HG03135 (cell line): ENCODE results near the gene PPFIA3.
"Not testable (repeated sequence)": the region's sequence is repeated elsewhere in the genome, so short reads cannot be mapped to it uniquely, and the experiment has no call there.

Experiments used
- ATAC-seq: cut with Tn5 transposase; IDR thresholded peaks from one replicate; pipeline ENCODE4 v1.9.1; 2021; ENCODE audit warnings: mild to moderate bottlenecking, moderate library complexity; ENCODE audit not compliant: unreplicated experiment

The PPFIA3 gene

DNA sequence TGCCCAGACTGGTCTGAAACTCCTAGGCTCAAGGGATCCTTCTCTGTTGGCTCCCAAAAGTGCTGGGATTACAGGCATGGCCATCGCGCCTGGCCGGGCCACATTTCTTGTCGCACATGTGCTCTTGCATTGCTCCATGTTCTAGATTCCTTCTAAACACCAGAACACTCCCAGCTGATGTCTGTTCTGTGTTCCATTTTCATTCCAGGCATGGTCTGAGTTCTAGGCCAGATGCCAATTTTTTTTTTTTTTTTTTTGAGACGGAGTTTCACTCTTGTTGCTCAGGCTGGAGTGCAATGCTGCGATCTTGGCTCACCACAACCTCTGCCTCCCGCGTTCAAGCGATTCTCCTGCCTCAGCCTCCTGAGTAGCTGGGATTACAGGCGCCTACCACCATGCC is 2.5 kb downstream of the PPFIA3 start:
- ATAC-seq = not testable (repeated sequence)

DNA sequence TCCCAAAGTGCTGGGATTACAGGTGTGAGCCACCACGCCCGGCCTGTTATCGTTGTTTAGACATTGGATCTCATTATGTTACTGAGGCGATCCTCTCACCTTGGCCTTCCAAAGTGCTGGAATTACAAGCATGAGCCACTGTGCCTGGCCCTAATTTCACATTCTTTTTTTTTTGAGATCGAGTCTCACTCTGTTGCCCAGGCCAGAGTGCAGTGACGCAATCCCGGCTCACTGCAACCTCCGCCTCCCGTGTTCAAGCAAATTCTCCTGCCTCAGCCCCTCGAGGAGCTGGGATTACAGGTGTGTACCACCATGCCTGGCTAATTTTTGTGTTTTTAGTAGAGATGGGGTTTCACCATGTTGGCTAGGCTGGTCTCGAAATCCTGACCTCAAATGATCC is 3.9 kb downstream of the PPFIA3 start:
- not testable (repeated sequence) for ATAC-seq

DNA sequence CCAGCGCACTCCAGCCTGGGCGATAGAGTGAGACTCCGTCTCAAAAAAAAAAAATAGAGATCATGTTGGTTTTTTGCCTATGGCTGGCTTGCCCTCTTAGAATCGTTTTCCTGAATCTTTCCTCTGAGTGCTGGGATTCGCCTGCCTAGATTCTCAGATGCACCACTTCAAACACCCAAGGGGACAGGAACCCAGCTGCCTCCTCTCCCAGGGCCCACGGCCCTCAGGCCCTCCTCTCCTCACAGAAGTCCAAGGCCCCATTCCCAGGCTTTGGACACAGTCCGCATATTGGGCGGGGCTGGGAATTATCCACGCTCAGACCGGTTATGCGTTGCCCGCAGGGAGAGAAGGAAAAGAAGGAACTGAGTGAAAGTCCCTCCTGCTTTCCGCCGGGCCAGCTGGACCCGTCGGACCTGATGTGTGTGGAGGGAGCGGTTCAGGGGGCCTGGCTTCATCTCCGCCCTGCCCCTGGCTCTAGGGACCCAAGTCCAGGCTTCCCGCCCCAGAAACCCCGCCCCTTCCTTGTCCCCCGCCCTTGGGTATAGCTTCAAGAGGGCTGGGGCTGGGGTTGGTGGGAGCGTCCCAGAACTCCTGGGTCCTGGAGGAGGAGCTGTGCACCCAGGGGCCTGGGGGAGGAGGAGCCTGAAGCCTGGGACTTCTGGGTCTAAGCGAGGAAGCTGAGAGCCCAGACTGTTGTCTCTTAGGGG is 5.8 kb downstream of the PPFIA3 start:
- ATAC-seq = no peak

DNA sequence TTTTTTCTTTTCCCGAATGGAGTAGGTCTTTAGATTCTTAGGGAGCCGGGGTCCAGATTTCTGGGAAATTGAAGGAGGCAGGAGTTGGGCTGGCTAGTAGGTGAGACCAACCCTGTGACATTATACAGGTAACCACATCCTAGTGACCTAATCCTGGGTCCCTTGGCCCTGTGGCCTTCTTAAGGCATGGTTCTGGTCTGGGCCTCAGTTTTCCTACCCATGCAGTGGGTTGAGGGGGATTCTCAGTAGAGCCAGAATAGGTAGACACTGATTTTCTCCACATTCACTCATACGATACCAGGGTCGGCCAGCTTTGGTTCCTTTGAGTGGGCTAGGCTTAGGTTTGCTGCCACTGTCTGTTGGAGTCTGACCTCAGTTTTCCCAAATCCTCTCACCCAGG is 7.2 kb downstream of the PPFIA3 start:
- no peak for ATAC-seq

DNA sequence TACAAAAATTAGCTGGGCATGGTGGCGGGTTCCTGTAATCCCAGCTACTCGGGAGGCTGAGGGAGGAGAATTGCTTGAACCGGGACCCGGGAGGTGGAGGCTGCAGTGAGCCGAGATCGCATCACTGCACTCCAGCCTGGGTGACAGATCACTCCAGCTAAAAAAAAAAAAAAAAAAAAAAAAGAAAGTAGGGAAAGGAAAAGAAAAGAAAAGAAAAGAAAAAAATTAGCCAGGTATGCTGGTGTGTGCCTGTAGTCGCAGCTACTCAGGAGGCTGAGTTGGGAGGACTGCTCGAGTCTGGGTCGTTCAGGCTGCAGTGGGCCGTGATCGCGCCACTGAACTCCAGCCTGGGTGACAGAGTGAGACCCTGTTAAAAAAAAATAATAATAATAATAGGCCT is 7.9 kb downstream of the PPFIA3 start:
- not testable (repeated sequence) for ATAC-seq

DNA sequence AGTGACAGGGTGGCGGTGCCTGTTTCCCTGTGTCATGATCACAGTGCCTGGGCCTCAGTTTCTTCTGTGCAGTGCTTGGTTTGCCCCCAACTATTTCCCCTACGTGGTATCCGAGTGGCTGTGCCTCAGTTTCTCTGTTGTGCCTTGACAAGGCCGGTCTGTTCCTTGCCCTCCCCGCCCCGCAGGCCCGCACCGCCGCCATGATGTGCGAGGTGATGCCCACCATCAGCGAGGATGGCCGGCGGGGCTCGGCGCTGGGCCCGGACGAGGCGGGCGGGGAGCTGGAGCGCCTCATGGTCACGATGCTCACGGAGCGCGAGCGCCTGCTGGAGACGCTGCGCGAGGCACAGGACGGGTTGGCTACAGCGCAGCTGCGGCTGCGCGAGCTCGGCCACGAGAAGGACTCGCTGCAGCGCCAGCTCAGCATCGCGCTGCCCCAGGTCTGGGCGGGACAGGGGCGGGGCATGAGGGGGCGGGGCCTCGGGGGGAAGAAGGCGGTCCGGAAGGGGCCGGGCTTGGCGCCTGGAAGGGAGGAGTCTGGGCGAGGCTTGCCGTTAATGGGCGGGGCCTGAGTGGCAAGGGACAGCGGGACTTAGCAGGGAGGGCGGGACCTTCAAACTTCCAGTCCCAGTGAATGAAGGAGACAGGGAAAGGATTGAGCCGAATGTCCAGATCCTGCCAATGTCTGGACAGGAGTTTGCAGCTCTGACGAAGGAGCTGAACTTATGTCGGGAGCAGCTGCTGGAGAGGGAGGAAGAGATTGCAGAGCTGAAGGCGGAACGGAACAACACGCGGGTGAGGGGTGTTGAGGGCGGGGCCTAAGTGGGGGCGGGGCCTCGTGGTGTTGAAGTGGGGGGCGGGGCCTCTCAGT is 8.6 kb downstream of the PPFIA3 start:
- peak; percentile 87 for ATAC-seq

DNA sequence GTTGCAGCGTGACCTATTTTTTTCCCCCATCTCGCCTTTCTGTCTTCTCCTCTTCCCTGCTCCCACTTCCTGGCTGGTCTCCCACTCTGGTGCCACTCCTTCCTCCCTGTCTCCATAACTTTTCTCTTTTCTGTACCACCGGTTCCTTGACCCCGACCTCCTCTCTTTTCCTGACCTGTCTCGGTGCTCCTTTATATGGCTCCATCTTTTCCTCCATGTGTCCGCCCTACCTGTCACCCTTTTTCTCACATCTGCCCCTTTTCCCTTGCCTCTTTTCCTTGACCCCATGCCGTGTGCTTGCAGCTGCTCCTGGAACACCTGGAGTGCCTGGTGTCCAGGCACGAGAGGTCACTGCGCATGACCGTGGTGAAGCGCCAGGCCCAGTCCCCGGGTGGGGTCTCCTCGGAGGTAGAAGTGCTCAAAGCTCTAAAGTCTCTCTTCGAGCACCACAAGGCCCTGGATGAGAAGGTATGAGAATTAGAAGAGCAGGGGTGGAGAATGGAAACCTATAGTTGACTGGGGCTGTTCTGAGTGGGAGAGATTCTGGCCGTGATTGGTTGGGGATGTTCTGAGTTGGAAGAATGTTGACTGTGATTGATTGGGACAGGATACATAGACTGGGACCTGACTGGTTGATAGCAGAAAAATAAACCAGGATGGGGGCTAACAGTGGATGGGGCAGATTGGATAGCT is 9.3 kb downstream of the PPFIA3 start:
- ATAC-seq = no peak

DNA sequence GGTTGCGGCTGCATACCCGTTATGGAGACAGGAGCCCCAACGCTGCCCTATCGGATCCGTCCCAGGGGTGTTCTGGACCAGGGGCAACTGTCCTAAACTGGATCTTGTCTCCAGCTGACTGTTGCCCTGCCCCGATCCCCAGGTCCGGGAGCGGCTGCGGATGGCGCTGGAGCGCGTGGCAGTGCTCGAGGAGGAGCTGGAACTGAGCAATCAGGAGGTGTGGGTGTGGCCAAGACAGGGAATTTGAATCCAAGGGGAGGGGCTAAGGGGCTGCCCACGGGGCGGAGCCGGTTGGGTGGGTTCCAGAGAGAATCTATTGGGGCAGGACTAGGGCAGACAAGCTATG is 9.9 kb downstream of the PPFIA3 start:
- no peak for ATAC-seq

DNA sequence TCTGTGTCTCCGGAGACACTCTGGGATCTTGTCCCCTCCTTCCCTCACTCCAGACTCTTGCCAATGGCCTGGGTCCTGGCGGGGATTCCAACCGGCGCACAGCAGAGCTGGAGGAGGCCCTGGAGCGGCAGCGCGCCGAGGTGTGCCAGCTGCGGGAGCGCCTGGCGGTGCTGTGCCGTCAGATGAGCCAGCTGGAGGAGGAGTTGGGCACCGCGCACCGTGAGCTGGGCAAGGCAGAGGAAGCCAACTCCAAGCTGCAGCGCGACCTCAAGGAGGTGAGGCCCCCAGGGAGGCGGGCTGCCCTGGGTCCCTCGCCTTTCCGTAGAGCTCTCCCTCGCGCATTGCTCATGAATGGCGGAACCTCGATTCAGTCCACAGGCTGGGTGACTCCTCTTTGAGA is 11.0 kb downstream of the PPFIA3 start:
- ATAC-seq = no peak

DNA sequence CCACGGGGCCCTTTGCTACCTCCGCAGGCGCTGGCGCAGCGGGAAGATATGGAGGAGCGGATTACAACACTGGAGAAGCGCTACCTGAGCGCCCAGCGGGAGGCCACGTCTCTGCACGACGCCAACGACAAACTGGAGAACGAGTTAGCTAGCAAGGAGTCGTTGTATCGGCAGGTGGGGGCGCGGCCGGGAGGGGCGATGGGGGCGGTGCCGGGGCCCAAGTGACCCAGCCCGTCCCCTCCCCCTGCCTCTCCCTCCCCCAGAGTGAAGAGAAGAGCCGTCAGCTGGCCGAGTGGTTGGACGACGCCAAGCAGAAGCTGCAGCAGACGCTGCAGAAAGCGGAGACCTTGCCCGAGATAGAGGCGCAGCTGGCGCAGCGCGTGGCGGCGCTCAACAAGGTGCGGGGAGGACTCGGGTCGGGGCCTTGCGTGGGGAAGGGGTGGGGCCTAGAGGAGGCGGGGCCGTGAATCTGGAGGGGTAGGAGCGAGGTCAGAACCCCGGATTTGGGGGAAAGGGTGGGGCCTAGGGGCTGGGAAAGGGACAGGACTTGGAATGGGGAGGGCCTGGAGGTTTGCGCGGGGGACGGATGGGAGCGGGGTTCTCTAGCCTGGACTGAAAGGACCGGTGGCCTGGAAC is 13.7 kb downstream of the PPFIA3 start:
- ATAC-seq = no peak

DNA sequence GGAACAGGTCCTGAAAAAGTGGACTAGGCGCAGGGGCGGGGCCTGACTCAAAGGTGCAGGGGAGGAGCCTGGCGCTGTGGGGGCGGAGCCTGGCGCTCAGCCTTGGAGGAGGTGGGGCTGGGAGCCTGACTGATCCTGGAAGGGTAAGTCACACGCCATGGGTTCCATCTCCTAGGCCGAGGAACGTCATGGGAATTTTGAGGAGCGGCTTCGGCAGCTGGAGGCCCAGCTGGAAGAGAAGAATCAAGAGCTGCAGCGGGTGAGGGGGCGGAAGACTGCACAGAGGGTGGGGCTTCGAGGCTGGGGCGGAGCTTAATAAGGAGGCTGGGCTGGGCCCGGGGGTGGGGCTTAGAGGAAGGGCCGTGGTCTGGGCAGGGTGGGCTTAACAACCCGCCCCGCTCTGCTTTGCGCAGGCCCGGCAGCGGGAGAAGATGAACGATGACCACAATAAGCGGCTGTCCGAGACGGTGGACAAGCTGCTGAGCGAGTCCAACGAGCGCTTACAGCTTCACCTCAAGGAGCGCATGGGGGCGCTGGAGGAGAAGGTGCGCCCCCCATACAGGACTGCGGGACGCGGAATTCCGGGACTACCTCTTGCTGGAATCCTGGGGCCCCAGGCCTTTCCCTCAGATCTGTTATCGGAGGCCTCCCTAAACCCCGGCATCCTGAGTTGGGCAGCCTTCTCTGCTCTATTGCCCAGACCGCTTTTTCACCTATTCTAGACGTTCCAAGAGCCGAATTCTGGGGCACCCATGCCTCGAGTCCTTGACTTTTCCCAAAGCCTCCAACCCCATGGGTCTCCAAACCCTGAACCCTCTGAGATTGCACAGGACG is 14.5 kb downstream of the PPFIA3 start:
- ATAC-seq = no peak

DNA sequence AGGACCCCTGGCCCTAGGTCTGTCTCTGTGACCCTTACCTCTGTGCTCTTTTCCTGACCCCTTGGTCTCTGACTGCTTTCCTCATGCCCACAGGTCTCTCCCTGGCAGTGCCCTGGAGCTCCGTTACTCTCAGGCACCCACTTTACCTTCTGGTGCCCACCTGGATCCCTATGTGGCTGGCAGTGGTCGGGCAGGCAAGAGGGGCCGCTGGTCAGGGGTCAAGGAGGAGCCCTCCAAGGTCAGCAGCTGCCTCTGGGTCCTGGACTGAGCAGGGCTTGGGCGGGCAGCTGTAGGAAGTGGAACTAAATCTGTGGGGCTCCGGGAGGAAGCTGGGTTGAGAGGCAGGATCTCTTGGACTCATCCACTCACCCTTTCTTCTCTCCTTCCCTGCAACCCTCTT is 16.3 kb downstream of the PPFIA3 start:
- no peak for ATAC-seq

DNA sequence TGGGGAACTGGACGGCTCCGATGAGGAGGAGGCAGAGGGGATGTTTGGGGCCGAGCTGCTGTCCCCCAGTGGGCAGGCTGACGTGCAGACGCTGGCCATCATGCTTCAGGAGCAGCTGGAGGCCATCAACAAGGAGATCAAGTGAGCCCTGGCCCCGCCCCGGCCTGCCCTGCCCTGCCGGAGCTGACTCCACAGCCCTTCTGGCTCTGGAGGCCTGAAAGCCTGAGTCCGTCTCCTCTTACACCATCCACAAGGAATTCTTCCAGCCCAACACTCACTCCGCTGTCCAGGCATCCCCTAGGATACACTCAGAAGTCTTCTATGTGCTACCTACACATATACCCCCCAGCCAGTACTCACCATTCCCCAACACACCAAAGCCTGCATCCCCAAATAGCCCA is 17.4 kb downstream of the PPFIA3 start:
- no peak for ATAC-seq

DNA sequence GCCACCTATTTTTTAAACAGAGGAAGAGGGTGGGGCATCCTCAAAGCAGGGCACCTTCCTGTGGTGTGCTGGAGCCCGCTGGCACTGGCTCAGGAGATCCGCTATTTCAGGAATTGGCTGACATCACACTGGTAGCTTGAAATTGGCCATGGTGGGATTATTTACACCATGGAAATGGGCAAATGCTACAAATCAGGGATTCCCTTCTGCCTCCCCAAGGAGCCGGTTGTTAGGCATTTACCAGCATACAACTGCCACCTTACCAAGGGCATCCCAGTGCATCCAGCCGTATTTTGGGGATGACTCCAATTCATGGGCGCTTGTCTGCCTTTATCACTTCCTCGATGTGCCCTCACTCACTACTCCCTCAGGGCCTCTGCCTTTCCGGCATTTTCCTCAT is 21.6 kb downstream of the PPFIA3 start:
- ATAC-seq = no peak

DNA sequence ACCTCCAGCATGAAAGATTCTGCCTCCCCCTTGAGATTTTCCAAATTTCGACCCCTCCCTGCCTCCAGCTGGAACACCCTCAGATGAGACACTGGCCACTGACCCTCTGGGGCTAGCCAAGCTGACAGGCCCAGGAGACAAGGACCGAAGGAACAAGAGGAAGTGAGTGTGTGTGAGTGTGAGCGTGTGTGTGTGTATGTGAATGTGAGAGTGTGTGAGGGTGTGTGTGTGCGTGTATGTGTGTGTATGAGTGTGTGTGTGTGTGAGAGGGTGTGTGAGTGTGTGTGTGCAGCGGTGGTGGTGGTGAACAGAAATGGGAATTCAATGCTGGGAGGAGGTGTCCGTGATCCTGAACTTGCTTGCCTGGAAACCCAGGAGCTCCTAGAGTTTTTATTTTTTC is 22.0 kb downstream of the PPFIA3 start:
- no peak for ATAC-seq

DNA sequence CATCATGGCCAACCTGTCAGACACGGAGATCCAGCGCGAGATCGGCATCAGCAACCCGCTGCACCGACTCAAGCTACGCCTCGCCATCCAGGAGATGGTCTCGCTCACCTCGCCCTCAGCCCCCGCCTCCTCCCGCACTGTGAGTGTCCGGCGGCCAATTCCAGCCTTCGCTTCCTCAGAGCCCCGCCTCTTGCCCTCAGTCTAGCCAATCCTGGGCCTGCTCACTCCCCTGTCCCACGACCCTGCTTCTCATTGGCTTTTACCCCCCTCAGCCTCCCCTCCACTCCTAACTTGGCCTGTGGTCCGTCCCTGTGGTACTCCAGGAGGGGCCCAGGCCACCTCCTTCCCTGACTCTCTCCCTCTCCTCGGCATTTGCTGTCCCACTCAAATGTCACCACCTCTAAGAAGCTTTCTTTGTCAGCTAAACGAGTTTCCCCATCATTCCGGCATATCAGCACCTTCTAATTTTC is 23.6 kb downstream of the PPFIA3 start:
- ATAC-seq = no peak

DNA sequence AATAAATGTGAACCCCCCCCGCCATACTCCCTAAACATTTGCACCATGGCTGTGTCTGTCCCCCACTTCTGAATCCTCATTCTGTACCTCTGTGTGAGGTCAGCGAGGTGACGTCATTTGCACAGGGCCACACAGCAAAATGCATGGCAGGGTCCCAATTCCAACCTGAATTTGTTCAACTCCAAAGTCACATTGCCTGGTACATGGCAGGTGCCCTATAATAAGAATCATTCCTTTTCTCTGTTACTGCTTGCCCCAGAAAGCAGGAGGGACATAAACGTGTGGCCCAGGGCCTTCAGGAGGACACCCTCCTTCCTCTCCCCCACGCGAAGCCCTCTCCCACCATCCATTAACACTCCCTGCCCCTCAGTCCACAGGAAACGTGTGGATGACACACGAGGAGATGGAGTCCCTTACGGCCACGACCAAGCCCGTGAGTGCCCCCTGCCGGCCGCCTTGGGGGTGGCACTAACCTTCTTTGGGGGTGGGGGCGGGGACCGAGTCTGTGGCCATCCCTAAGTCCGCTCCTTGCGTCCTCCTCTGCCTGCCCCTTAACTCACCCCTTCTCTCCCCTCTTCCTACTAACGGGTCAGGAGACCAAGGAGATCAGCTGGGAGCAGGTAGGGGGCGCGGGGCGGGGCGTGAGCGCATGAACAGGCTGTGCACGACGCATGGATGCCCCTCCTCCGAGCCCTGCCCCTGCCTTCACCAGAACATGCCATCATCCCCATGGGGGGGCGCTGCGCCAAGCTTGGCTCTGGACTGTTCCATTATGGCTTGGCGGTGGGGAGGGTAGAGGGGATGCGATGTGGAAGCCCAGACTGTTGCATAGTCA is 26.4 kb downstream of the PPFIA3 start:
- no peak for ATAC-seq

DNA sequence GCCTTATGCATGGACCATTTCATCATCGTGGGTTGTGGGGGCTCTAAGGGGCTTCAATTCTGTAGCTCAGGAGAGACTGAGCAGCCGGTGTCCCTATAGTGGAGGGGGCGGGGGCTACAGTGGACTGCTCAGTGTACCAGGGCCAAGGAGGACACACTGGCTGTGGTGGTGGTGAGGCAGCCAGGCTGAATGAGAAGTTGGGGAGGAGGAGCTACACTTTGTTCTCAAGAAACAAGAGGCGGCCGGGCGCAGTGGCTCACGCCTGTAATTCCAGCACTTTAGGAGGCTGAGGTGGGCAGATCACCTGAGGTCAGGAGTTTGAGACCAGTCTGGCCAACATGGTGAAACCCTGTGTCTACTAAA is 27.0 kb downstream of the PPFIA3 start:
- ATAC-seq = not testable (repeated sequence)

DNA sequence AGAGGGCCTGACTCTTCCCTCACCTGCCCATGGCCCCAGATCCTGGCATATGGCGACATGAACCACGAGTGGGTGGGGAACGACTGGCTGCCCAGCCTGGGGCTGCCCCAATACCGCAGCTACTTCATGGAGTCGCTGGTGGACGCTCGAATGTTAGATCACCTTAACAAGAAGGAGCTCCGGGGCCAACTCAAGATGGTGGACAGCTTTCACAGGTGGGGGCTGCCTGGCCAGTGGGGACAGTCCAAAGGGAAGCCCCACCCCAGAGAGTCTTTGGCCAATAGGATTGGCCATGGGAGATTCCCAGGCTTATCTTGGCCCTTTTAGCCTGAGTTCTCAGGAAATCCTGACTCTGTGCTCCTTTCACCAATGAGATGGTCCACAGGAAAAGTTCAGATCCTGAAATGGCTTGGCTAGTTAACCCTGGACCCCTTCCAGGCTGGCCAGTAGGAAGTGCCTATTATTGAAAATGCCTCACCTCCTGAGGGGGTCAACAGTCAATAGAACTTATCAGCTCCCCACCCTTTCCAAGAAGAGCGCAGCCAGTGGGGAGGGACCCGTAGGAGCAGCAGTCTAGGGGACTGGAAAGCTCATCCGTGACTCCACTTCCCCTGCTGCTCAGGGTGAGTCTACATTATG is 28.8 kb downstream of the PPFIA3 start:
- ATAC-seq = no peak
